ENCODE measurements around the gene RBPJL. TPM values are rescaled to one million over a fixed set of nuclear protein-coding genes. Genes with fewer than 3 reads are reported as not detected.

Gene RBPJL
- total and polyA plus RNA-seq, 4 donors = not detected

- Histone ChIP-seq H3K4me1 (ENCODE audit: control insufficient read depth in 4 of 4, insufficient read depth in 4 of 4, low read length in 3 of 4) (peaks cover 0 to 2% (median 0%) of the 10 kb centered on the region in 4 donors), H3K9ac (ENCODE audit: low read depth in 1 of 2, low read length in 2 of 2) (no peak overlapping the region), H3K4me3 (ENCODE audit: low read depth in 1 of 3, low read length in 3 of 3) (no peak overlapping the region), H3K36me3 (ENCODE audit: control insufficient read depth in 4 of 4, insufficient read depth in 3 of 4, low read depth in 1 of 4, low read length in 3 of 4) (no peaks in the 10 kb centered on the region), H3K27me3 (ENCODE audit: control insufficient read depth in 4 of 4, insufficient read depth in 4 of 4, low read length in 3 of 4) (peaks cover 0 to 11% (median 0%) of the 10 kb centered on the region in 4 donors), H3K27ac (ENCODE audit: low read depth in 1 of 2, low read length in 2 of 2) (no peak overlapping the region), H3K9me3 (ENCODE audit: control insufficient read depth in 4 of 4, low read length in 3 of 4) (no peaks in the 10 kb centered on the region)
- TF ChIP-seq GABPA (IDR thresholded peaks at IDR 0.05 in 1 of 2, conservative IDR thresholded peaks at IDR 0.05 in 1 of 2) = no peak
- no peak for TF ChIP-seq RAD21 (IDR thresholded peaks at IDR 0.05)
- TF ChIP-seq CTCF (IDR thresholded peaks at IDR 0.05; ENCODE audit: low read depth, low read length, missing input control) = no peak
- no peak for TF ChIP-seq HNF4G (IDR thresholded peaks at IDR 0.05)
- no peak for TF ChIP-seq NR2F2 (IDR thresholded peaks at IDR 0.05)
- DNase-seq (ENCODE audit: low spot score) = no peak
- WGBS = 86% methylated on average over 2 of the region's 2 CpGs
Measured at GRCh38 chr20:45318948-45319347, 12.3 kb downstream of the RBPJL start.

DNA sequence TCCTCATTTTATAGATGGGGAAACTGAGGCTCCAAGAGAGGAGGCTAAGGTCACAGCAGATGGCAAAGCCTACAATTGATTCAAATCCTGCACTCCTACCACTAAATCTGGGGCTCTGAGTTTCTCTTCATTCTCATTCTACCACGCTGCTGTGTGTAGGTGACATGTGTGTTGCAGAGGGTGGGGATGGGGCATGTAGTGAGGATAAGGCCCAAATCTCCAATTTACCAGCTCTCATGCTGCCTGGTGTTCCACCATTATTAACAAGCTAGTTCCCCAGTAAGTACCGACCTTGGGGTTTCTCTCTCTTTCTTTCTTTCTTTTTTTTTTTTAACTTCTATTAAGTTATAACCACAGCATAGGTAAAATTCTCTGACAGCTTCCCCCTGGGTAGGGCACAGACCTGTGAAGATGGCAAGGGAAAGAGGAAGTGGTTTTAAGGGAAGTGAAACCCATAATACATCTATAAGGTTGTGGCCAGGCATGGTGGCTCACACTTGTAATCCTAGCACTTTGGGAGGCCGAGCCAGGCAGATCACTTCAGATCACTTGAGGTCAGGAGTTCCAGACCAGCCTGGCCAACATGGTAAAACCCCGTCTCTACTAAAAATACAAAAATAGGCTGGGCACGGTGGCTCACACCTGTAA lies 14.4 kb downstream of the RBPJL start:
- 82% methylated on average over 5 of the region's 5 CpGs for WGBS
- TF ChIP-seq HNF4G (IDR thresholded peaks at IDR 0.05) (no peak), GABPA (IDR thresholded peaks at IDR 0.05 in 1 of 2, conservative IDR thresholded peaks at IDR 0.05 in 1 of 2) (no peak), RAD21 (IDR thresholded peaks at IDR 0.05) (no peak), HNF4A (conservative IDR thresholded peaks at IDR 0.05) (no peak), REST (IDR thresholded peaks at IDR 0.05) (no peak), ZBTB33 (IDR thresholded peaks at IDR 0.05) (no peak), RXRA (IDR thresholded peaks at IDR 0.05) (no peak)
- no peak for DNase-seq (ENCODE audit: low spot score)

More for the DNA sequence above, 14.4 kb downstream of the RBPJL start:
- Histone ChIP-seq H3K27me3 (ENCODE audit: control insufficient read depth in 4 of 4, insufficient read depth in 4 of 4, low read length in 3 of 4) (peaks cover 0 to 9% (median 0%) of the 10 kb centered on the region in 4 donors), H3K4me1 (ENCODE audit: control insufficient read depth in 4 of 4, insufficient read depth in 4 of 4, low read length in 3 of 4) (peaks cover 0 to 2% (median 0%) of the 10 kb centered on the region in 4 donors), H3K36me3 (ENCODE audit: control insufficient read depth in 4 of 4, insufficient read depth in 3 of 4, low read depth in 1 of 4, low read length in 3 of 4) (peaks cover 4 to 8% (median 6%) of the 10 kb centered on the region in 4 donors), H3K9ac (ENCODE audit: low read depth in 1 of 2, low read length in 2 of 2) (no peak overlapping the region), H3K9me3 (ENCODE audit: control insufficient read depth in 4 of 4, low read length in 3 of 4) (no peaks in the 10 kb centered on the region), H3K27ac (ENCODE audit: low read depth in 1 of 2, low read length in 2 of 2) (no peak overlapping the region), H3K4me3 (ENCODE audit: low read depth in 1 of 3, low read length in 3 of 3) (no peak overlapping the region)
